MG63 (cell line): Measurements from ENCODE around the gene TEX261. TPM values are rescaled to one million over a fixed set of nuclear protein-coding genes. Genes with fewer than 3 reads are reported as not detected.

ENCODE experiments used
- DNase-seq: peaks from one replicate; pipeline ENCODE4 v3.0.0-alpha.2; 2020
- H3K27me3 ChIP-seq: fragments of 250-450 bp; sonication (Bioruptor Pico); 2 replicates; pipeline ENCODE4 v1.5.1; 2020; ENCODE audit warnings: mild to moderate bottlenecking, moderate library complexity
- H3K36me3 ChIP-seq: fragments of 250-450 bp; sonication (Bioruptor Pico); 2 replicates; pipeline ENCODE4 v1.5.1; 2020; ENCODE audit warnings: mild to moderate bottlenecking, moderate library complexity
- H3K4me3 ChIP-seq: fragments of 250-450 bp; sonication (Bioruptor Pico); 2 replicates; pipeline ENCODE4 v1.5.1; 2020; ENCODE audit warnings: mild to moderate bottlenecking, moderate library complexity
- H3K9me3 ChIP-seq: fragments of 250-450 bp; sonication (Bioruptor Pico); 2 replicates; pipeline ENCODE4 v1.5.1; 2020; ENCODE audit warnings: mild to moderate bottlenecking, moderate library complexity
- total RNA-seq: library from RNA; depleted of rRNA; stranded (reverse); fragments of >200 nt; shearing (Covaris generic); gene quantifications from 2 replicates; pipeline ENCODE4 v1.2.3, GENCODE V29; 2014; ENCODE audit warnings: low replicate concordance

The TEX261 gene
- total RNA-seq, 1 experiment from 2014 or later: 78.4 TPM

DNA sequence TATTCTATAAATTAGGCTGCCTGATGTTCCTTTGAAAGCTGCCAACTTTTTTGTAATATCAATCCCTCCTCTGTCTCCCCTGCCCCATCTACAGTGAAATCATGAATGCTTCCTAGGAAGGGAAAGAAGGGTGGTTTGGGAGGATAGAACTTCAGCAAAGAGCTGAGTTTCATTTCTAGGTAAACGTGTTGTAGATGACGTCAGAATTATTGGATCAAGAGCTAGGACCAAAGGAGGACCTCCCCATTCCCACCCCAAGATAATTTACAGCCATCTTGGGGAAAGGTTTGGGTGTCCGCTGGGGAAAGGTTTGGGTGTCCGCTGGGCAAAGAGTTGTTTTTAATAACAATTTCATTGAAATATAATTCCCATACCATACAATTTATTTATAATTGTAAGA, 27.5 kb downstream of the TEX261 start:
- DNase-seq: no peak

DNA sequence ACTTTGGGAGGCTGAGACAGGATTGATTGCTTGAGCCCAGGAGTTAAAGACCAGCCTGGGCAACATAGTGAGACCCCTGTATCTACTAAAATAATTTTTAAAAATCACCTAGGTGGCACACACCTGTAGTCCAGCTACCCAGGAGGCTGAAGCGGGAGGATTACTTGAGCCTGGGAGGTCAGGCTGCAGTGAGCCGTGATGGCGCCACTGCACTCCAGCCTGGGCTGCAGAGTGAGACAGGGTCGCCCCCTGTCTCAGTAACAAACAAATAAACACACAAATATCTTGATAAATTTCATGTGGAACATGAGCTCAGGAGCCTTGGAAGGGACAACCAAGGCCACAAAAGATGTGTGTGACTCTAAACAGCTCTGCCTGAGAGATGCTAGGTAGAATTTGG, 28.0 kb downstream of the TEX261 start:
- no peak overlapping the region for H3K4me3 ChIP-seq

More for the DNA sequence above, 27.5 kb downstream of the TEX261 start:
- Histone ChIP-seq H3K9me3 (no peaks in the 10 kb centered on the region), H3K4me3 (no peak overlapping the region), H3K36me3 (no peaks in the 10 kb centered on the region), H3K27me3 (peaks cover 8% of the 10 kb centered on the region)

DNA sequence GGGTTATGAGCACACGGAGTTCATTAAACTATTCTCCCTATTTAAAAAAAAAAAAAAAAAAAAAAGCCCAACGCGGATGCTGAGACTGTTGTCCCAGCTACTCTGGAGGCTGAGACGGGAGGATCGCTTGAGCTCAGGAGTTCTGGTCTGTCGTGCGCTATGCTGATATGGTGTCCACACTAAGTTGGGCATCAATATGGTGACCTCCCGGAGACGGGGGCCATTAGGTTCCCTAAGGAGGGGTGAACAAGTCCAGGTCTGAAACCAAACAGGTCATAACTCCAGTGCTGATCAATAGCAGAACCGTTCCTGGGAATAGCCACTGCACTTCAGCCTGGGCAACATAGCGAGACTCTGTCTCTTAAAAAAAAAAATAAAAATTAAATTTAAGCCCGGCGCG, 29.2 kb downstream of the TEX261 start:
- DNase-seq: no peak
- Histone ChIP-seq H3K9me3 (no peaks in the 10 kb centered on the region), H3K36me3 (no peaks in the 10 kb centered on the region), H3K4me3 (no peak overlapping the region), H3K27me3 (peaks cover 4% of the 10 kb centered on the region; the same call in 1 of the 2 replicates)

More for the DNA sequence above, 28.0 kb downstream of the TEX261 start:
- no peaks in the 10 kb centered on the region for H3K9me3 ChIP-seq
- peaks cover 4% of the 10 kb centered on the region; the same call in 1 of the 2 replicates for H3K27me3 ChIP-seq
- no peaks in the 10 kb centered on the region for H3K36me3 ChIP-seq
- DNase-seq: no peak

DNA sequence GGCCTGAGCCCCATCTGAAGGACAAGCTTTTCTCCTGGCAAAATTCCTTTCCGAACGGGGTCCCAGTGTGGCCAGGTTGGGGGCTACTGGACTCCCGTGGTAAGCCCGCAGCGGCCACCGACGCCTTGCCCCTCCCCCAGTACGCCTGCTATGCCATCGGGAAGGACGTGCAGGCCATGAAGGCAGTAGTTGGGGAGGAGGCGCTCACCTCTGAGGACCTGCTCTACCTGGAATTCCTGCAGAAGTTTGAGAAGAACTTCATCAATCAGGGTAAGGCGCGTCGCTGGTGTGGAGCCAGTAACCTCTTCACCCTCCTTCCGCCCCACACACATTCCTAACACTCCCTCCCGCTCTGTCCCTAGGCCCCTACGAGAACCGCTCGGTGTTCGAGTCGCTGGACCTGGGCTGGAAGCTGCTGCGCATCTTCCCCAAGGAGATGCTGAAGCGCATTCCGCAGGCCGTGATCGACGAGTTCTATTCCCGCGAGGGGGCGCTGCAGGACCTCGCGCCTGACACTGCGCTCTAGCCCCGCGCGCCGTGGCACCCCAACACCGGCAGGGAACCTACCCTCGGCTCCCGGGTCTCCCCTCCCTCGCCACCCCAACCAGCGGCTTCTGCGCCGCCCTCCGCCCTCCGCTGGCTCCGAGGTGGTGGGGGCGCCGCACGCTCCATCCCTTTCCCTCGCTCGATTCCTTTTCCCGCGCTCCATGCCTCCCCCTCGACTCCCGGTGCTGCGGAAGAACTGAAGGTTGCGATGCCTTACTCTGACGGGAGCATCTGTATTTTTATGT, 29.9 kb downstream of the TEX261 start:
- peak; percentile 34 for DNase-seq

DNA sequence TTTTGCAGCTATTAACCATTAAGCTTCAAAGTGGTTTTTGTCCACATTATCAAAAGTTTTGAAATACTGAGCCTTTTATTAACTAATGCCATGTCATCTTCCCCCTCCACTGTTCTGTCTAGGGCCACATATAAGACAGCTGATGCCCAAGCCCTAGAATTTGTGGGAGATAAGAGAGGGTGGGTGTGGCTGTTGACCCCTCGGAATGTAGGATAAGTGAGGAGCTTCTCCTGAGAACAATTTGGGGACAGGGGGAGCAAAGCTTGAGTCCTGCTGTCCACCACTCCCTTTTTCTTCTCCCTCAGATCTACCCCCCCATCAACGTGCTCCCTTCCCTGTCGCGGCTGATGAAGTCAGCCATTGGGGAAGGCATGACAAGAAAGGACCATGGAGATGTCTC, 30.5 kb downstream of the TEX261 start:
- no peak for DNase-seq
- Histone ChIP-seq H3K9me3 (no peaks in the 10 kb centered on the region), H3K27me3 (no peaks in the 10 kb centered on the region; the same call in 1 of the 2 replicates), H3K36me3 (no peaks in the 10 kb centered on the region), H3K4me3 (no peak overlapping the region)

More for the DNA sequence above, 29.9 kb downstream of the TEX261 start:
- Histone ChIP-seq H3K36me3 (no peaks in the 10 kb centered on the region), H3K27me3 (no peaks in the 10 kb centered on the region; the same call in 1 of the 2 replicates), H3K9me3 (no peaks in the 10 kb centered on the region), H3K4me3 (peak overlapping the region; percentile 30)

DNA sequence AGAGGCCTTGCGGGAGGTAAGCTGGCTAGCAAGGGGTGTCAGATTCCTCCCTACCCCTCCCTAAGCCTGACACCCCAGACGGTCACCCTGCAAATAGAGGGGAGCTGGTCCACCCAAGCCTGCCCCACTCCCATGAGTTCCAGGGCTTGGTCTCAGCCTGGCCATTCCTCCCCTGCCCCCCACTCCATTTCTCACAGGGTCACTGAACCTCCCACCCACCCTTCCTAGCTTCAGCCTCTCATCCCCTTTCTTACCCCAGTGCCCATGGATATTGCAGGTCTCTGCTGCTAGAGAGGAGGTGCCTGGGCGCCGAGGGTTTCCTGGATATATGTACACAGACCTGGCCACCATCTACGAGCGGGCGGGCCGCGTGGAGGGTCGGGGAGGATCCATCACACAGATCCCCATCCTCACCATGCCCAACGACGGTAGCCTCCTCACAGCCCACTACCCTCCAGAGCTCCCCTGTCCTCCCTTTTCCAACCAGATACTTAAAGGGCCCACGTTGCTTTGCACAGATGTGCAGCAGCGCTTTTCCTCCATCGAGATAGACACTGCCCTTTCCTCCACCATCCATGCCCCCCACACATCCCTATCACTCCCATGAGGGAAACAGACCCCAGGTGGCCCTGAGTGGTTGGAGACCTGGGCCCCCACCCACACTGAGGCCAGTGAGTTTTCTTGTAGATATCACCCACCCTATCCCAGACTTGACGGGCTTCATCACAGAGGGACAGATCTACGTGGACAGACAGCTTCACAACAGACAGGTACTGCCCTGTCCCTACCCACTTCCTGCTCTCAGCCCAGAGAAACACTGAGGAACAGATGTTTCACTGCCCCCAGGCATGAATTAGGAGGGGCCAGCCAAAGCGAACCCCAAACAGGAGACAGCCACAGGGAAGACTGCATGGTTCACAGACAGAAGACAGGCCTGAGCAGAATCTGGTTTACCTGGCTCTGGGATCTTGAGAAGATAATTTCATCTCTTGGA, 31.5 kb downstream of the TEX261 start:
- Histone ChIP-seq H3K27me3 (no peaks in the 10 kb centered on the region), H3K9me3 (no peaks in the 10 kb centered on the region), H3K36me3 (no peaks in the 10 kb centered on the region), H3K4me3 (no peak overlapping the region)
- no peak for DNase-seq

DNA sequence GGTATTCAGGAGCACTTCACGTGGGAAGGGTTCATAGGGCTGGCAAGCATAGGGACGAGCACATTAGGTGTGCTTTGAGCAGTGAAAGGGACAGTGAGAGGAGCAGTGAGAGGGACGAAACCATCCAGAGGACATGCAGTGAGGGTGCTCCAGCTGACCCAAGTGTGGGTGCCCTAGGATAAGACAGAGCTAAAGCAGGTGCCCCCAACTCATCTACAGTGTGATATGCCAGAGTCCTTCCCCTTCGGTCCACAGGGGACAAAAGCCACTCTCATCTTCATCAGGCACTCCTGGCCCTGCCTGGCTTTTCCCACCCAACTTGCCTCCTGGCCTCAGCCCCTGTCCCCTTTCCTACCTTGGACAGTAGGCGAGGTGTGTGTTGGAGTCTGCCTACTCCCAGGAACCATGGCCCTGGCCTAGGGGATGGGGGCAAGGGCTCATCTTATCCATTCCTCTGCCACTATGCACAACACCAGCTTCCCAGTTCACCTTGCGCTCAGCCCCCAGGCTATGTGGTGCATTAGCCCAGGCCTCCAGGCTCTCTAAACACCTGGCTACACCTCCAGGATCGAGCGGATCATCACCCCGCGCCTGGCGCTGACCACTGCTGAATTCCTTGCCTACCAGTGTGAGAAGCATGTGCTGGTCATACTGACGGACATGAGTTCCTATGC, 32.3 kb downstream of the TEX261 start:
- no peaks in the 10 kb centered on the region for H3K36me3 ChIP-seq

DNA sequence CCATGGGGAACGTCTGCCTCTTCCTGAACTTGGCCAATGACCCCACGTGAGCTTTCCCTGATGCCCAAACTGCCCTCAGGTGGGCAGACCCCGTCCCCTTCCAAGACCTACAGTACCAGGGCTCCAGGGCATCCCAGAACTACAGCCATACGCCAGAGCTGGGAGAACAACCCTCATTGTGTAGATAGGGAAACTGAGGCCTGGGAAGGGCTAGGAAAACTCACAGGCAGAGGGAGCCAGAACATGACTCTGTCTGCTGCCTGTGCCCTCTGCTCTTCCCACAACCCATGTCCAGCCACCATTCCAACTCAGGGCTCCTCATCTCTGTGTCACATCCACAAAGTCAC, 33.1 kb downstream of the TEX261 start:
- DNase-seq: no peak
- H3K36me3 ChIP-seq: no peaks in the 10 kb centered on the region
- no peaks in the 10 kb centered on the region for H3K9me3 ChIP-seq
- H3K27me3 ChIP-seq: no peaks in the 10 kb centered on the region
- no peak overlapping the region for H3K4me3 ChIP-seq

More for the DNA sequence above, 32.3 kb downstream of the TEX261 start:
- DNase-seq: no peak
- H3K27me3 ChIP-seq: no peaks in the 10 kb centered on the region
- no peaks in the 10 kb centered on the region for H3K9me3 ChIP-seq
- no peak overlapping the region for H3K4me3 ChIP-seq

DNA sequence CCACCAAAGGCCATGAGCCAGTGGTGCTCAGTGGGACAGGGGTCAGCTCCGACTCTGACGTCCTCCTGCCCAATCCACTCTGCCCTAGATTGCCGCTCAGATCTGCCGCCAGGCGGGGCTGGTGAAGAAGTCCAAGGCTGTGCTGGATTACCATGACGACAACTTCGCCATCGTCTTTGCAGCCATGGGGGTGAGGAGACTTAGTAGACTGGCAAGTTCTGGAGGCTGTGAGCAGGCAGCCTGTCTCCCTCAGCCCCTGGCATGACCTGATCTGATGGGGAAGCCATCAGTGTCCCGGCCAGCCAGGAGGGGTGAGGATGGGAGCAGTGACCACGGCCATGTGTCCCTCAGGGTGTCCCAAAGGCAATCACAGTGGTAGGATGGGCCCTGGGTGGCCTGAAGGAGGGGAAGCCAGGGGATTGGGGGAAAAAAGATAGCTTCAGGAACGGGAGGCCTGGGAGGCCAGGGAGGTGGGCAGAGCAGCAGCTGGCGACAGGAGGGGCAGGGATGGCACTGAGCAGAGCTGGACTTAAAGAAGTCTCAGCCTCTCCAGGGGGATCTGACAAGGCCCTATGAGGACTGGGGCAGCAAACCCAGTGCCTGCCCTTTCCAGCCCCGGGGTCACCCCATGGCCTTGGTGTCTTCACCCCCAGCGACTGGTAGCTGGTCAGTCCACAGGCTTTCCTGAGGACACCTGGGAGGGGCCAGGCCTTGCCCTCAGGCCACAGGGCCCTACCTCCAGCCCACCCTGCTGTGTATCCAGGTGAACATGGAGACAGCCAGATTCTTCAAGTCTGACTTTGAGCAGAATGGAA, 33.6 kb downstream of the TEX261 start:
- no peaks in the 10 kb centered on the region for H3K9me3 ChIP-seq
- no peak for DNase-seq
- H3K4me3 ChIP-seq: no peak overlapping the region
- H3K36me3 ChIP-seq: no peaks in the 10 kb centered on the region
- H3K27me3 ChIP-seq: no peaks in the 10 kb centered on the region

DNA sequence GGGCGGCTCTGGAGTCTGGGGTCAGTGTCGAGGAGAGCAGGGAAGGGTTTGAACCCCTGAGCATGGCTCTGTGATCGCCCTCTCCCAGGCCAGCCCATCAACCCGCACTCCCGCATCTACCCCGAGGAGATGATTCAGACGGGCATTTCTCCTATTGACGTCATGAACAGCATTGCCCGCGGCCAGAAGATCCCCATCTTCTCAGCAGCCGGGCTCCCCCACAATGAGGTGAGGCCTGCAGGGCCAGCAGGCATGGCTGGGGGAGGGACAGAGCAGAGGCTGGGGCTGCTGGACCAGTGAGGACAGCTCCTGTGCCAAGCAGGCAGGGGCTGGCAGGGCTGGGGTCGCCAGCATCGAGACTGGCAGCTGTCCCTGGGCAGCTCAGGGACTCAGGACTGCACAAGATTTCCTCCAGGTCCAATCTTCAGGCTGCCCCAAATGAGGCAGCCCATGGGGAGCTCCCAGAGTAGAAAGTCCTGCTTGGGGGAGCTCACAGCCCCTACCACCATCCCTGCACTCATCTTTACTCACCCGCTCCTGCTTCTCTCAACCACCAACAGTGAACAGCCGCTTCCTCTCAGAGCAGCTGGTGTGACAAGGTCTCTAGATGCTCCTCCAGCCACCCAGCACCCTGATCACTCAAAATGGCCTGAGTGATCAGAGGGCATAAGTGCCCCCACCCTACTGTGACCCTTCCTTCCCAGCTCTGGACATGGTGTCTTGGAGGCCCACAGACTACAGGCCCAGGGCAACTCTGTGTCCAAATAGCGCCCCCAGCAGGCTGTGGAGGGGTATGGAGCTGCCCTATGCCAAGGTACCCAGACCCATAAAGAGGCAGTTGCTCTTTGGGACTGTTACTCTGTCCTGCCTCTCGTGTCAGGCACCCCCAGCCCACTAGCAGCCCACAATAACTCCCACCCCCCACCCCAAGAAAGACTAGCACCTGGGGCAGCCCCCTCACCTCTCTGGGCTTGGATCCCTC, 34.5 kb downstream of the TEX261 start:
- no peak overlapping the region for H3K4me3 ChIP-seq
- DNase-seq: no peak
- H3K9me3 ChIP-seq: no peaks in the 10 kb centered on the region
- no peaks in the 10 kb centered on the region for H3K36me3 ChIP-seq
- no peaks in the 10 kb centered on the region; the same call in 1 of the 2 replicates for H3K27me3 ChIP-seq

DNA sequence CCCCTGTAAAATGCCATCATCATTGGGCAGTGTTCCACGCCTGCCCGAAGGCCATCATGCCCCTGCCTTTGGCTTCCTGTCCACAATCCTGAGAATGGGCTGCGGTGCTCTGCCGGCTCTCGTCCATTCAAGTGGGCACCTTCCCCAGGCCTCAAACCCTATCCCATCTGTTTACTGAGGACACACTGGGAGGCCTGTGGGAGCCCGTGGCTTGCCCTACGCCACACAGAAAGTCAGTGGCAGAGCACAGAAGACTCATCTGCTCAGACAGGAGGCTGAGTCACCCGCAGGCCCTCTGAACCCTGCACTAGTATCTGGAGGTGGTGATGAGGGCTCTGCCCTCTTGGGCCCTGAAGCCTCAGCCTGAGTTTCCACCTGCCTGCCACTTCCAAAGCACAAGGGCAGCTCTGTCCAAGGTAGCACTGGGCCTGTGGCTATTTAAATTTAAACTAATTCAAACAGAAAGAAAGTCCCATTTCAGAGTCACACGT, 35.4 kb downstream of the TEX261 start:
- no peaks in the 10 kb centered on the region for H3K36me3 ChIP-seq
- no peak overlapping the region for H3K4me3 ChIP-seq
- no peak for DNase-seq
- H3K27me3 ChIP-seq: peaks cover 4% of the 10 kb centered on the region
- no peaks in the 10 kb centered on the region for H3K9me3 ChIP-seq

DNA sequence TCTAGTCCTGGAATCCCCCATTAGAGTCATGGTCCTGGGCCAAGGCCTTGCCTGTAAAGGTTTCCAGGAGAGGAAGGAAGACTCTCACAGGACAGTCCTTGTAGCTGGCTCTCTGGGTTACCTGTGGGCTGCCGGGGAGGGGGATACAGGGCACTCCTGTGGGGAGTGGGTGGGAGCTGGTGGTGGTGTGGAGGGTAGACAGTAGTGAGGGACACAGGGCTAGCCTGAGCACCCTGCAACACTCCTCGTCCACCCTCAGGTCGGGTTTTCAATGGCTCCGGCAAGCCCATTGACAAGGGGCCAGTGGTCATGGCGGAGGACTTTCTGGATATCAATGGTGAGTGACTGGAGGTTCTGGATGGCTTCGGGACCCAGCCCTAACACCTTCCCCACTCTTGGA, 35.9 kb downstream of the TEX261 start:
- DNase-seq: no peak

DNA sequence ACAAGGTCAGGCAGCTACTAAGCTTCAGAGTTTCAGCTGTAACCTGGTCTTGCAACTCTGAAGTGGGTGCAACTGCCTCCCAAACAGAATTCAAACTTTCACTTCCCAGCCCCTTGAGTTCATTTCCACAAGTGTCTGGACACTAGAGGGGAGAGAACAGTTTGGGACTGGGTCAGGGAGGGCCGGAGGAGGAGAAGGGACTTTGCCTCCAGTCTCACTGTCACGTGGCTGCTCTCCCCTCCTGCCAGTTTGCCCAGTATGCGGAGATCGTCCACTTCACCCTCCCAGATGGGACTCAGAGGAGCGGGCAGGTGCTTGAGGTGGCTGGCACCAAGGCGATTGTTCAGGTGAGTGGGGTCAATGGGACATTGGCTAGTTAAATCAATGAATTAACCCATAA, 36.9 kb downstream of the TEX261 start:
- H3K9me3 ChIP-seq: no peaks in the 10 kb centered on the region
- no peaks in the 10 kb centered on the region for H3K36me3 ChIP-seq
- H3K4me3 ChIP-seq: no peak overlapping the region
- no peak for DNase-seq
- H3K27me3 ChIP-seq: peaks cover 12% of the 10 kb centered on the region

More for the DNA sequence above, 35.9 kb downstream of the TEX261 start:
- H3K9me3 ChIP-seq: no peaks in the 10 kb centered on the region
- H3K4me3 ChIP-seq: no peak overlapping the region
- no peaks in the 10 kb centered on the region for H3K36me3 ChIP-seq
- peaks cover 9% of the 10 kb centered on the region for H3K27me3 ChIP-seq

DNA sequence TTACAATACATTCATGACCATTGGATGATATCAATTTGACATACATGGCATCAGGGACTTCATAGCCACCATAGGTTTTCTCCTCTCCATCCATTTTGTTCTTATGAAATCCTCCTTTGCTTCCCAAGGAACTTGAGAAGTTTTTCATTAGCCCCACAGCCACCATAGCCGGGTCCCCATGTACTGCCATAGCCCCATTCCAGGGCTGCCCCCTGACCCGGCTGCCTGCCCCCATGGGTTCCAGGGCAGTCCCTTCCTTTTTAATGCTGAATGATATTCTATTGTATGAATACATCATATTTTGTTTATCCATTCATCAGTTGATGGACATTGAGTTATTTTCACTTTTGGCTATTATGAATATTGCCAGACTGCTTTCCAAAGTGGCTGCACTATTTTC, 38.5 kb downstream of the TEX261 start:
- DNase-seq: no peak
- H3K9me3 ChIP-seq: no peaks in the 10 kb centered on the region

DNA sequence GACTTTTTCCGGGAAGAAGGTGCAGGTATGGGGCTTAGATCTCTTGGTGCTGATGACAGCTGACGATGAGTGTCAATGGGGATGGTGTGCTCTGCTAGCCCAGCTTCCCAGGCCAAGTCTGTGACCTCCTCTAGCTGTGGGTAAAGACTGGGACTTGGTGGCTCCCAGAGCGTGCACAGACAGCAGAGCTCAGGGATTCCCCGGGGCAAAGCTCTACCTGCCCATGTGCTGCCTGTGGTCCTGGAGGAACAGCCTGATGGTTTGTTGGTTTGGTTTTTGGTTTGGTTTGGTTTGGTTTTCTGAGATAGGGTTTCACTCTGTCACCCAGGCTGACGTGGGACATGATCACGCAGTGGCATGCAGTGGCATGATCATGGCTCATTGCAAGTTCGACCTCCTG, 39.8 kb downstream of the TEX261 start:
- H3K27me3 ChIP-seq: peaks cover 12% of the 10 kb centered on the region
- DNase-seq: no peak

More for the DNA sequence above, 38.5 kb downstream of the TEX261 start:
- Histone ChIP-seq H3K27me3 (peaks cover 12% of the 10 kb centered on the region), H3K36me3 (no peaks in the 10 kb centered on the region), H3K4me3 (no peak overlapping the region)

More for the DNA sequence above, 39.8 kb downstream of the TEX261 start:
- H3K4me3 ChIP-seq: no peak overlapping the region
- H3K9me3 ChIP-seq: no peaks in the 10 kb centered on the region
- no peaks in the 10 kb centered on the region for H3K36me3 ChIP-seq
